ENCODE results near the gene NPR3.

NPR3 gene

DNA sequence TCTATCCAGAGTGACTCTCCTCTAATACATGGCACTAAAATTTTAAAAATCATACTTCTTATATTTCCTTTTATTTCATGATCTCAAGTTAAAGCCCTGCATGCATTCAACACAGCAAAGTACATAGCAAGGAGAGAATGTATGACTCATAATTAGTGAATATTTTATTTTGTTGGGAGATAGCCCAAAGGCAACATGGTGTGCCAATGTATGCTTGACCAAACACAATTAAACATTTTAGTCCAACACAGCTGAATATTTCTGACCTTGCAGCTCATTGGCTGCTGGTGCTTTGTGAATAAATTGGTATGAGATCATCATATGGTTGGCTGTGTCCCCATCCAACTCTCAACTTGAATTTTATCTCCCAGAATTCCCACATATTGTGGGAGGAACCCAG is 103.5 kb downstream of the NPR3 start:
- no peak for DNase-seq

DNA sequence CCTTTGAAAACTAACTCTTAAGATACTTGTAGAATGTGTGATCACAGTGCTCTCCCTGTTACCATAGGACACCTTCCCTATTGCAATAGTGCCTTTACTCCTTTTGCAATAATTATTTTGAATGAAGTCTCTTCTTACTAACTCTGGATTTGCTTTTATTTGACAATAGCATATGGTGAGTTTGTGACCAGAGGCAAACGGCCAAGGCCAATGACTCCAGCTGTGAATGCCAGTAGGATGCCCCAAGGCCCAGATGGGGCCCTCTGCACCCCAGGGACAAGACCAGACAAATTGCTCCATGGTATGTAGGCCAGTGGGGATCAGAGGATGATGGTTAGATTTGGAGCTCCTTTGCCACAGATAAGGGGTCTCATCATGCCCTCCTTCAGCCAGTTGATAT is 116.9 kb downstream of the NPR3 start:
- no peak for DNase-seq

DNA sequence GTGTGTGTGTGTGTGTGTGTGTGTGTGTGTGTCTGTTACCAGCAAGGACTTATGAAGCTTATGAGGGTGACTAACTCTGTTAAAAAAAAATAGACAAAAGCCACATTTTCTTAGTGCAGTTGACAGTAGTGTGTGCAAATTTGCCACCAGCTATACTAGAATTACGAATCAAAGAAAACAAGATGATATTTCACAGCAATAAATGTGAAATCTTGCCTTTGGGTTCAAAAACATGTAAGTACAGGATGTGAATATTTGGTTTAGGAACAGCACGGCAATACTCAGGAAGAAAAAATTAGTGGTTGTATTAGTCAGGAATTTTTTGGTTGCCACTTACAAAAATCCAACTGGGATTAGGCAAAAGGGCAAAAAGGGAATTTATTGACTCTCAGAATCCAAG is 117.4 kb downstream of the NPR3 start:
- no peak for DNase-seq

DNA sequence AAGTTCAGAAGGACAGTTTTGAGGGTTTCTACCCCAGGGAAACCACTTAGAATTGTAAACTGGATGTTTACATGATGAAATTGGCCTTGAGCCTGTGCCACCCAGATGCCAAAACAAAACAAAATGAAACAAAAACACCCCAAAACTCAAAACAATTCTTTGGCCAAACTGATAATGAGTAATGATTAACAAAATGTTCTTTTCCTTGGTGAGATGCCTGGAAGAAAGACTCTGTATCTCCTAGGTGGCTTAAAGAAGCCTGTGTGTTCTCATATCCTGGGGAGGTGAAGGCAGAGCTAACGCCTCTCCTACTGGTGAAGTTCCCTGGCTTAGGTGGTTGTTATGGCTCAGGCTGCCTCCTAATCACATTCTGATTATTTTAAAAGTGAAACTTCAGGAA is 120.5 kb downstream of the NPR3 start:
- DNase-seq, result no peak

DNA sequence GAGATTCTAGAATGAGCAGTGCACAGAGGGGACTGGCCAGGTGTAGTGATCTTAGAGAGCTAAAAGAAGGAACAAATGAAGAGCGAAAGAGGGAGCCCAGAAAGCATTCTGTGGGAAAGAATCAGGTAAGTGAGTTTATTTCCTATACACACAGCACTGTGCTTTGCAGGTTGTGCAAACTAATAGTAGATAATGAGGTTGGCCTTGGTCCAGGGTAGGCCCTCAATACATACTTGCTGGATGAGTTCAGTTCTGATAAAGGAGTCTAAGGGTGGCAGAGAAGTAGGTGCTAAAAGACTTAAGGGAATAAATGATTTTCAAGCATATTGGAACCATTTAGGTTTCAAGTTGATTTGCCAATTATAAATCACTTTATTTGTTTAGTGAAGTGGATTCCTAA is 122.0 kb downstream of the NPR3 start:
- DNase-seq, result no peak

DNA sequence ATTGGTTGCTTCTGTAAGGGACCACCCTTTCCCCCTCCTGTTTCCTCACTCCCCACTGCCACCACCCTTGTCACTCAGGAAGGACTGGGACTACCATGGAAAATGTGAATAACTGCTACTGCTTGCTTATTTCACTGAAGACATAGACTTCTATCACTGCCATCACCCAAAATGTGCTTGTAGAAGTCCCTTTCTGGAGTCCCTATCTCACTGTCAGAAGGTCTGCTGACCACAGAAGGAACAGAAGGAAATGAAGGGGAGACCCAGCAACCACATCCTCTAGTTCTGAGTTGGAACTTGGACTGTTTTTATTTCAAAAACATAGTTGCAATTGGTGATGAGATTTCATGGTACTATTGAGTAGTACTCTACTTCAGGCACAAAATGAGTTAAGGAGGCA is 122.5 kb downstream of the NPR3 start:
- DNase-seq, result no peak

DNA sequence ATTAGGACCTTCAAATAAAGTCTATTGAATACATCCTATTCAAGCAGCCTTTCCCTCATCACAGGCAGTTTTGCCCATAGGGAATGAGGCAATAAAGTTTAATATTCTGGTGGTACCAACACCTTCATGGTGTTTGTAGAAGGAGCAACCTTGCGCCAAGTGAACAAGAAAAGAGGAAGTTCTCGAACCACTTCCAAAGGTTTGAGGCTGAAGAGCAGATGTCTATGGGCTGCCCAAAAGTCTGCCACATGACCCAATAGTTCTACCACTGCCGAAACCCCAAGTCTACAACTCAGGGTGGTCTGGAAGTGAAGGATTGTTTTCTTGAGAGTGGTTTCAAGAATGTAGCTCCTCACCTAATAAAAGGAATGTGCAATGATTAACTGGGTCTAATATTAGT is 123.1 kb downstream of the NPR3 start:
- no peak for DNase-seq

DNA sequence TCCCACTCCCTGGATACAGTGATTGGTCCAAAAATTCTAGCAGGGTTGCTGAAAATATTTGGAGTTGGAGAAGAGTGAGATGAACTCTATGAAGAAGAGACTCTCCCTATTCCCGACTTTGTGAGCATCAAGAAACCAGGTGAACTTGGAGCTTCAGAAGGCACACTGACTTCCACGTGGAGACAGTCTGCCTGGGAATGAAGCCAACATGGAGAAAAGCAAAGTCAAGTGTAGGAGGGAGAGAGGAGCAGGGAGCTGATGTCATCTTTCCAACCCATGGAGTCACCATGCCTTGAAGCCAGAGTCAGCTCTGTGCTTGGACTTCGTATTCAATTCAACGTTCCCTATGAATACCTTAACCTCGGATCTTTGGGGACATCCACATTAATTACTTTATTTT is 125.1 kb downstream of the NPR3 start:
- no peak for DNase-seq

DNA sequence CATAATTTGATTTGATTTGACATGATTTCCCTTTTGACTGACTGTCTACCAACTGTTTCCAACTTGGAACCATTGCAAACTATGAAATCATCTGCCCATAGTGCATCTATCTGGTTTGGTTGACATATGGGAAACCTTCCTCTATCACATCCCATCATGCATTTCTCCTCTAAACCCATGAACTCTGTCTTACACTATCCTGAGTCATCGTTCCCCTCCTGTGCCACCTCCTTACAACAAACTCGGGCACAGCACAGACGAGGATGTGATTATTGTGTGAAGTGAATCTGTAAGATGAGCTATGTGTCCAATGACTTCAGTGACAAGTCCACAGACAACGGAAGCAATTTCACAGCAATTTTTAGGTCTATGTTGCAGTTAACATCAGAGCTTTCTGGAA is 126.1 kb downstream of the NPR3 start:
- DNase-seq, result no peak

DNA sequence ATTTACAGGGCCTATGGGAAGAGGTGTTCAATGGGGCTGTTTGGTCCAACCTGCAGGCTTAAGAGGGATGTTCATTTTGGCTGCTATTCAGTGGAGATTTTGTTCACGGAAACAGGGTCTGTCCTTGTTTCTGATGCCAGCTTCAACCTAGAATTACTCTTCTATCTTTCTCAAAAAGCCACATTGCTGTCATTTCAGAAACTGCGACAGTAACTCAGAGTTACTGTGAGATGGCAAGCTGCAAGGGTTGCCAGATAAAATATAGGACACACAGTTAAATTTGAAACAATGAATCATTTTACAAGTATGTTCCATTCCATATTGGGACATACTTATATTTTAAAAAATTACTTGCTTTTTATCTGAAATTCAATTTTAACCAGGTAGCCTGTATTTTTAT is 128.0 kb downstream of the NPR3 start:
- DNase-seq, result no peak

DNA sequence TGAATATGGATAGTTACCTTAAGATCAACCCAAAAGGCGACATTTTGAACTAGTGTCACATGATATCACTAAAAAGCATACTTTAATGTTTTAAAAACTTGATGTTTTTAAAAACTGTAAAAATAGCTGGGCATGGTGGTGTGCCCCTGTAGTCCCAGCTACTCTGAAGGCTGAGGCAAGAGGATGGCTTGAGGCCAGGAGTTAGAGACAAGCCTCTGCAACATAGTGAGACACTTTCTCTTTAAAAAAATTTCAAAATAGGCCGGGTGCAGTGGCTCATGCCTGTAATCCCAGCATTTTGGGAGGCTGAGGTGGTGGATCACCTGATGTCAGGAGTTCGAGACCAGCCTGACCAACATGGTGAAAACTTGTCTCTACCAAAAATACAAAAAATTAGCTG is 129.5 kb downstream of the NPR3 start:
- DNase-seq, result no peak

Measured in NCI-H2171 (cell line).